SK-N-MC (cell line): ENCODE results near the gene METTL15.

Source experiments
- EZH2 ChIP-seq: fragments of 200-600 bp; sonication (generic); IDR thresholded peaks from one replicate; pipeline ENCODE4 v1.6.1; 2017; ENCODE audit warnings: antibody characterized with exemption
- FOXP2 ChIP-seq: optimal IDR thresholded peaks from 2 replicates; pipeline ENCODE3; 2011; ENCODE audit warnings: mild to moderate bottlenecking, moderate library complexity; ENCODE audit not compliant: insufficient read depth; ENCODE audit errors: extremely low read length, control extremely low read depth
- POLR2AphosphoS5 ChIP-seq: IDR thresholded peaks from 2 replicates; pipeline ENCODE4 v1.6.1; 2012; ENCODE audit warnings: mild to moderate bottlenecking, low read depth, low read length, borderline replicate concordance

DNA sequence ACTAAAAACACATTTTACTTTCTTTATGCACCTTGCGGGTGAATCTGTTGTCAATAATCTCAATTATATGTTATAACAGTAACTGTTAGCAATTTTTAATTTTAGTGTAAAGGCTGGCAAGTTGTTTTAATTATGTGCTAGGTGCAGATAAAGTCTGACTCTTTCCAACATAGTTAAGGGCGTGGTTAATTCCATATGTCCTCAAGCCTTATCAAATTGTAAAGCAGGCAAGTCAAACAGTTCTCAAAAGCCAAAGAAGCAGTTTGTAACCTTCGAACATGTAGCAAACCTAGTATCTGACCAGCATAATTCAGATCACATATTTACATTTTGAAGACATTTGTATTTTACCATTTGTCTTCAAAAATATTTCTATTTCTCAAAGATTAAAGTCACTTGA lies 29.2 kb downstream of the METTL15 start:
- no peak for TF ChIP-seq EZH2
- TF ChIP-seq FOXP2: no peak
- no peak for TF ChIP-seq POLR2AphosphoS5
